HepG2 (cell line): Measurements from ENCODE around the gene TASOR. TPM values are rescaled to one million over a fixed set of nuclear protein-coding genes. Genes with fewer than 3 reads are reported as not detected.

Source experiments
- DNMT3B ChIP-seq: conservative IDR thresholded peaks from 2 replicates; pipeline ENCODE4 v1.6.1; 2016; ENCODE audit warnings: missing biosample characterization, control low read depth
- EEA1 ChIP-seq: sonication (generic); formaldehyde crosslinking; IDR thresholded peaks from 2 replicates; pipeline ENCODE4 v1.5.1; 2020; ENCODE audit warnings: mild to moderate bottlenecking, missing genetic modification reagents, borderline replicate concordance
- KAT7 ChIP-seq: IDR thresholded peaks from 2 replicates; pipeline ENCODE4 v1.6.1; 2018; ENCODE audit warnings: borderline replicate concordance, missing compliant biosample characterization
- REL ChIP-seq: sonication (generic); formaldehyde crosslinking; conservative IDR thresholded peaks from 2 replicates; pipeline ENCODE4 v1.8.0; 2022; ENCODE audit warnings: mild to moderate bottlenecking, missing genetic modification reagents, moderate library complexity
- SCMH1 ChIP-seq: sonication (generic); formaldehyde crosslinking; IDR thresholded peaks from 2 replicates; pipeline ENCODE4 v1.9.0; 2021; ENCODE audit warnings: missing genetic modification reagents, mild to moderate bottlenecking, borderline replicate concordance
- TCF7L2 ChIP-seq: IDR thresholded peaks from 2 replicates; pipeline ENCODE4 v1.6.1; 2011; ENCODE audit warnings: mild to moderate bottlenecking, low read depth, low read length, moderate library complexity
- TOPORS ChIP-seq: sonication (generic); formaldehyde crosslinking; IDR thresholded peaks from 2 replicates; pipeline ENCODE4 v1.8.0; 2023; ENCODE audit warnings: mild to moderate bottlenecking, missing genetic modification reagents
- ZNF740 ChIP-seq: sonication (generic); formaldehyde crosslinking; IDR thresholded peaks from 2 replicates; pipeline ENCODE4 v1.4.0; 2020; ENCODE audit warnings: missing genetic modification reagents
- polyA plus RNA-seq, 8 experiments: library from polyadenylated mRNA; depleted of rRNA in 3 of 8; stranded (reverse) in 7 of 8; unstranded in 1 of 8; fragments of >200 nt; fragmentation: Illumina TruSeq in 4 of 8; extraction: Trizol in 4 of 8; gene quantifications; 2 replicates each; pipeline versions ENCODE4 v1.2.1 to v1.2.3, GENCODE V29; 2011 to 2016; ENCODE audit warnings: low read depth in 4 of 8, missing spikeins in 1 of 8, mixed read lengths in 1 of 8; ENCODE audit not compliant: insufficient read depth in 1 of 8
- total RNA-seq, 5 experiments: library from RNA; depleted of rRNA; stranded (reverse); fragments of >200 nt; fragmentation: Illumina TruSeq; extraction: Trizol; gene quantifications; 2 replicates each; pipeline ENCODE4 v1.2.3, GENCODE V29; 2016; ENCODE audit warnings: low read depth in 1 of 5
- TF ChIP-seq, protein P1 (sequence below): sonication (generic); formaldehyde crosslinking; IDR thresholded peaks from 2 replicates; pipeline ENCODE4 v1.4.0; 2020; ENCODE audit warnings: low read depth, mild to moderate bottlenecking, missing genetic modification reagents
- TF ChIP-seq, protein P2 (sequence below): sonication (generic); formaldehyde crosslinking; IDR thresholded peaks from 2 replicates; pipeline ENCODE4 v1.4.0; 2020; ENCODE audit warnings: missing genetic modification reagents
- TF ChIP-seq, protein P3 (sequence below): sonication (generic); formaldehyde crosslinking; IDR thresholded peaks from 2 replicates; pipeline ENCODE4 v1.4.0; 2020; ENCODE audit warnings: missing genetic modification reagents, borderline replicate concordance
- TF ChIP-seq, protein P4 (sequence below): sonication (generic); formaldehyde crosslinking; IDR thresholded peaks from 2 replicates; pipeline ENCODE4 v1.4.0; 2020; ENCODE audit warnings: missing genetic modification reagents, borderline replicate concordance
- TF ChIP-seq, protein P5 (sequence below): IDR thresholded peaks from 2 replicates; pipeline ENCODE4 v1.6.1; 2016; ENCODE audit warnings: low read depth, borderline replicate concordance
- TF ChIP-seq, protein P6 (sequence below), 2 experiments: fragments of 450-650 bp in 1 of 2; sonication (generic) in 1 of 2; formaldehyde crosslinking; IDR thresholded peaks; 2 replicates each; pipeline versions ENCODE4 v1.5.0 to v1.8.0; 2020 to 2022; ENCODE audit warnings: mild to moderate bottlenecking in 1 of 2, missing genetic modification reagents in 1 of 2

TASOR gene
- total and polyA plus RNA-seq, 2 of the 13 experiments (the other 11 are each of a cell fraction or from before 2014, with no cell fraction given) = 20.1 to 32.5 TPM

DNA sequence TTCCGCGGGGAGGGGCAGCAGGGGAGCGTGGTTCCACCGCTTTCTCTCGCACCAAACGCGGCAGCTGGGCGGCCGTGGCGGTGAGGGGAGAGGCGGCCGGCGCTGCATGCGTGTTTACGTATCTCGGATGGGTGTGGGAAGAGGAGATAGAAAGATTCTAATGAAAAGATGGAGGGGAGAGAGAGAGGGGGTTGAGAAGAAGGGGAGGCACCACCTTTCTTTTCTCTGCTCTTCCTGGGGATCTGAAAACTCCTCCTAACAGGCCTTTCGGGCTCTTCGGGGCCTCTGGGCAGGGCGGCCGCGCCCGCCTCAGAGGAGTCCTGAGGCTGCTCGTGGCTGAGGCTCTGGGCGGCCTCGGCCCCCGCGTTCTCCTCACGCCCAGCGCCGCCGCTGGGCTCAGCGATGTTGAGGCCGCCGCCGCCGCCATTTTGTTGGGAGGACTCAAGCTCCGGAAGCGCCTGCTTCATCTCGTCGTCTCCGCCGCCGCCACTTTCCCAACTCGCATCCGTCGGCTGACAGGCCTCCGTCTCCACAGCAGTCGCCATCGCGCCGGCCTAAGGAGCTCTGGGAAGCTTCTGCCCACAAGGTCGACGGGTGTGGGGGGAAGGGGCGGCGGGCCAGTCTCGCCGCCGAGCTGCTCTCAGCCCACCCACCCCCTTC is 473 bp downstream of the TASOR start (continued):
- TF ChIP-seq, protein P1, sequence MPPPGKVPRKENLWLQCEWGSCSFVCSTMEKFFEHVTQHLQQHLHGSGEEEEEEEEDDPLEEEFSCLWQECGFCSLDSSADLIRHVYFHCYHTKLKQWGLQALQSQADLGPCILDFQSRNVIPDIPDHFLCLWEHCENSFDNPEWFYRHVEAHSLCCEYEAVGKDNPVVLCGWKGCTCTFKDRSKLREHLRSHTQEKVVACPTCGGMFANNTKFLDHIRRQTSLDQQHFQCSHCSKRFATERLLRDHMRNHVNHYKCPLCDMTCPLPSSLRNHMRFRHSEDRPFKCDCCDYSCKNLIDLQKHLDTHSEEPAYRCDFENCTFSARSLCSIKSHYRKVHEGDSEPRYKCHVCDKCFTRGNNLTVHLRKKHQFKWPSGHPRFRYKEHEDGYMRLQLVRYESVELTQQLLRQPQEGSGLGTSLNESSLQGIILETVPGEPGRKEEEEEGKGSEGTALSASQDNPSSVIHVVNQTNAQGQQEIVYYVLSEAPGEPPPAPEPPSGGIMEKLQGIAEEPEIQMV (CRISPR knock-in tag) = 0 out of 2 replicates have a peak, but pooled peaks have one; percentile 43
- peak; percentile 47; the same call in 1 of the 2 replicates for TF ChIP-seq ZNF740 (CRISPR knock-in tag)
- no peak for TF ChIP-seq SCMH1 (CRISPR knock-in tag)
- TF ChIP-seq, protein P2, sequence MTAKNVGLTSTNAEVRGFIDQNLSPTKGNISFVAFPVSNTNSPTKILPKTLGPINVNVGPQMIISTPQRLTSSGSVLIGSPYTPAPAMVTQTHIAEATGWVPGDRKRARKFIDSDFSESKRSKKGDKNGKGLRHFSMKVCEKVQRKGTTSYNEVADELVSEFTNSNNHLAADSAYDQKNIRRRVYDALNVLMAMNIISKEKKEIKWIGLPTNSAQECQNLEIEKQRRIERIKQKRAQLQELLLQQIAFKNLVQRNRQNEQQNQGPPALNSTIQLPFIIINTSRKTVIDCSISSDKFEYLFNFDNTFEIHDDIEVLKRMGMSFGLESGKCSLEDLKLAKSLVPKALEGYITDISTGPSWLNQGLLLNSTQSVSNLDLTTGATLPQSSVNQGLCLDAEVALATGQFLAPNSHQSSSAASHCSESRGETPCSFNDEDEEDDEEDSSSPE (CRISPR knock-in tag) = peak; percentile 48; the same call in 1 of the 2 replicates
- no peak; the same call in 1 of the 2 replicates for TF ChIP-seq TOPORS (CRISPR knock-in tag)
- 0 out of 2 replicates have a peak, but pooled peaks have one; percentile 18 for TF ChIP-seq DNMT3B
- TF ChIP-seq, protein P3, sequence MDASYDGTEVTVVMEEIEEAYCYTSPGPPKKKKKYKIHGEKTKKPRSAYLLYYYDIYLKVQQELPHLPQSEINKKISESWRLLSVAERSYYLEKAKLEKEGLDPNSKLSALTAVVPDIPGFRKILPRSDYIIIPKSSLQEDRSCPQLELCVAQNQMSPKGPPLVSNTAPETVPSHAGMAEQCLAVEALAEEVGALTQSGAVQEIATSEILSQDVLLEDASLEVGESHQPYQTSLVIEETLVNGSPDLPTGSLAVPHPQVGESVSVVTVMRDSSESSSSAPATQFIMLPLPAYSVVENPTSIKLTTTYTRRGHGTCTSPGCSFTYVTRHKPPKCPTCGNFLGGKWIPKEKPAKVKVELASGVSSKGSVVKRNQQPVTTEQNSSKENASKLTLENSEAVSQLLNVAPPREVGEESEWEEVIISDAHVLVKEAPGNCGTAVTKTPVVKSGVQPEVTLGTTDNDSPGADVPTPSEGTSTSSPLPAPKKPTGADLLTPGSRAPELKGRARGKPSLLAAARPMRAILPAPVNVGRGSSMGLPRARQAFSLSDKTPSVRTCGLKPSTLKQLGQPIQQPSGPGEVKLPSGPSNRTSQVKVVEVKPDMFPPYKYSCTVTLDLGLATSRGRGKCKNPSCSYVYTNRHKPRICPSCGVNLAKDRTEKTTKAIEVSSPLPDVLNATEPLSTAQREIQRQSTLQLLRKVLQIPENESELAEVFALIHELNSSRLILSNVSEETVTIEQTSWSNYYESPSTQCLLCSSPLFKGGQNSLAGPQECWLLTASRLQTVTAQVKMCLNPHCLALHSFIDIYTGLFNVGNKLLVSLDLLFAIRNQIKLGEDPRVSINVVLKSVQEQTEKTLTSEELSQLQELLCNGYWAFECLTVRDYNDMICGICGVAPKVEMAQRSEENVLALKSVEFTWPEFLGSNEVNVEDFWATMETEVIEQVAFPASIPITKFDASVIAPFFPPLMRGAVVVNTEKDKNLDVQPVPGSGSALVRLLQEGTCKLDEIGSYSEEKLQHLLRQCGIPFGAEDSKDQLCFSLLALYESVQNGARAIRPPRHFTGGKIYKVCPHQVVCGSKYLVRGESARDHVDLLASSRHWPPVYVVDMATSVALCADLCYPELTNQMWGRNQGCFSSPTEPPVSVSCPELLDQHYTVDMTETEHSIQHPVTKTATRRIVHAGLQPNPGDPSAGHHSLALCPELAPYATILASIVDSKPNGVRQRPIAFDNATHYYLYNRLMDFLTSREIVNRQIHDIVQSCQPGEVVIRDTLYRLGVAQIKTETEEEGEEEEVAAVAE (CRISPR knock-in tag) = 0 out of 2 replicates have a peak, but pooled peaks have one; percentile 6
- TF ChIP-seq TCF7L2 = no peak
- TF ChIP-seq EEA1 = no peak; the same call in 1 of the 2 replicates
- TF ChIP-seq, protein P4, sequence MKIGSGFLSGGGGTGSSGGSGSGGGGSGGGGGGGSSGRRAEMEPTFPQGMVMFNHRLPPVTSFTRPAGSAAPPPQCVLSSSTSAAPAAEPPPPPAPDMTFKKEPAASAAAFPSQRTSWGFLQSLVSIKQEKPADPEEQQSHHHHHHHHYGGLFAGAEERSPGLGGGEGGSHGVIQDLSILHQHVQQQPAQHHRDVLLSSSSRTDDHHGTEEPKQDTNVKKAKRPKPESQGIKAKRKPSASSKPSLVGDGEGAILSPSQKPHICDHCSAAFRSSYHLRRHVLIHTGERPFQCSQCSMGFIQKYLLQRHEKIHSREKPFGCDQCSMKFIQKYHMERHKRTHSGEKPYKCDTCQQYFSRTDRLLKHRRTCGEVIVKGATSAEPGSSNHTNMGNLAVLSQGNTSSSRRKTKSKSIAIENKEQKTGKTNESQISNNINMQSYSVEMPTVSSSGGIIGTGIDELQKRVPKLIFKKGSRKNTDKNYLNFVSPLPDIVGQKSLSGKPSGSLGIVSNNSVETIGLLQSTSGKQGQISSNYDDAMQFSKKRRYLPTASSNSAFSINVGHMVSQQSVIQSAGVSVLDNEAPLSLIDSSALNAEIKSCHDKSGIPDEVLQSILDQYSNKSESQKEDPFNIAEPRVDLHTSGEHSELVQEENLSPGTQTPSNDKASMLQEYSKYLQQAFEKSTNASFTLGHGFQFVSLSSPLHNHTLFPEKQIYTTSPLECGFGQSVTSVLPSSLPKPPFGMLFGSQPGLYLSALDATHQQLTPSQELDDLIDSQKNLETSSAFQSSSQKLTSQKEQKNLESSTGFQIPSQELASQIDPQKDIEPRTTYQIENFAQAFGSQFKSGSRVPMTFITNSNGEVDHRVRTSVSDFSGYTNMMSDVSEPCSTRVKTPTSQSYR (CRISPR knock-in tag) = no peak
- TF ChIP-seq KAT7 (CRISPR knock-in tag) = peak; percentile 90; the same call in 1 of the 2 replicates
- TF ChIP-seq, protein P5, sequence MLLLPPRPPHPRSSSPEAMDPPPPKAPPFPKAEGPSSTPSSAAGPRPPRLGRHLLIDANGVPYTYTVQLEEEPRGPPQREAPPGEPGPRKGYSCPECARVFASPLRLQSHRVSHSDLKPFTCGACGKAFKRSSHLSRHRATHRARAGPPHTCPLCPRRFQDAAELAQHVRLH (CRISPR knock-in tag) = no peak
- TF ChIP-seq, protein P6, sequence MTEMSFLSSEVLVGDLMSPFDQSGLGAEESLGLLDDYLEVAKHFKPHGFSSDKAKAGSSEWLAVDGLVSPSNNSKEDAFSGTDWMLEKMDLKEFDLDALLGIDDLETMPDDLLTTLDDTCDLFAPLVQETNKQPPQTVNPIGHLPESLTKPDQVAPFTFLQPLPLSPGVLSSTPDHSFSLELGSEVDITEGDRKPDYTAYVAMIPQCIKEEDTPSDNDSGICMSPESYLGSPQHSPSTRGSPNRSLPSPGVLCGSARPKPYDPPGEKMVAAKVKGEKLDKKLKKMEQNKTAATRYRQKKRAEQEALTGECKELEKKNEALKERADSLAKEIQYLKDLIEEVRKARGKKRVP (CRISPR knock-in tag; IDR thresholded peaks at IDR 0.05) = 0 out of 4 replicates have a peak, but pooled peaks of 1 of the 2 experiments have one; percentile 34
- TF ChIP-seq REL (CRISPR knock-in tag) = peak; percentile 78; the same call in 1 of the 2 replicates
